ENCODE results near the gene OSBPL8. TPM values are rescaled to one million over a fixed set of nuclear protein-coding genes. Genes with fewer than 3 reads are reported as not detected.

The OSBPL8 gene
- total and polyA plus RNA-seq, 7 donors, result 7.6 to 64.3 (median 44.8) TPM

- Histone ChIP-seq H3K4me1 (peaks cover 0 to 3% (median 0%) of the 10 kb centered on the region in 4 donors), H3K36me3 (no peaks in the 10 kb centered on the region), H3K4me3 (no peak overlapping the region), H3K9me3 (no peaks in the 10 kb centered on the region), H3K27ac (no peak overlapping the region), H3K27me3 (no peaks in the 10 kb centered on the region)
- no peak for DNase-seq
- no peak for TF ChIP-seq CTCF (IDR thresholded peaks at IDR 0.05)
- TF ChIP-seq POLR2A (IDR thresholded peaks at IDR 0.05), result no peak
- no peak for TF ChIP-seq EP300 (IDR thresholded peaks at IDR 0.05)
- no peak for TF ChIP-seq POLR2AphosphoS5 (IDR thresholded peaks at IDR 0.05)
- intact Hi-C loops (cut with DNase I), result loop anchor here (10.0 kb wide), 1 partner anchor 827 kb away; the partner anchor contains the start of gene KRR1
- 89% methylated on average over 5 of the region's 5 CpGs for WGBS, 2 donors
Observed at GRCh38 chr12:76341436-76342030, 218.0 kb downstream of the OSBPL8 start.

- no peak for DNase-seq
- Histone ChIP-seq H3K4me1 (no peaks in the 10 kb centered on the region), H3K36me3 (no peaks in the 10 kb centered on the region), H3K9me3 (no peaks in the 10 kb centered on the region), H3K27ac (no peak overlapping the region), H3K27me3 (no peaks in the 10 kb centered on the region), H3K4me3 (no peak overlapping the region)
- TF ChIP-seq CTCF (IDR thresholded peaks at IDR 0.05) (no peak), POLR2AphosphoS5 (IDR thresholded peaks at IDR 0.05) (no peak), EP300 (IDR thresholded peaks at IDR 0.05) (no peak), POLR2A (IDR thresholded peaks at IDR 0.05) (no peak)
- WGBS, 2 donors, result 72 to 78% methylated on average over 9 of the region's 9 CpGs
- intact Hi-C loops (cut with DNase I), result loop anchor here (10.0 kb wide), 1 partner anchor 826 kb away; the partner anchor contains the start of gene KRR1
Observed at GRCh38 chr12:76340680-76341435, 218.7 kb downstream of the OSBPL8 start.

GRCh38 chr12:76337583-76337982 is 222.0 kb downstream of the OSBPL8 start:
- WGBS, 2 donors, result 92% methylated on average over 3 of the region's 3 CpGs
- H3K27ac ChIP-seq, result no peak overlapping the region
- H3K27me3 ChIP-seq, result no peaks in the 10 kb centered on the region
- no peaks in the 10 kb centered on the region for H3K36me3 ChIP-seq
- TF ChIP-seq POLR2A (IDR thresholded peaks at IDR 0.05) (no peak), CTCF (IDR thresholded peaks at IDR 0.05) (no peak), EP300 (IDR thresholded peaks at IDR 0.05) (no peak)
- no peak for DNase-seq
- H3K4me1 ChIP-seq, result no peaks in the 10 kb centered on the region
- no peak overlapping the region for H3K4me3 ChIP-seq
- intact Hi-C loops (cut with DNase I), result no loop called here
- H3K9me3 ChIP-seq, result no peaks in the 10 kb centered on the region

- TF ChIP-seq POLR2AphosphoS5 (IDR thresholded peaks at IDR 0.05) (no peak), EP300 (IDR thresholded peaks at IDR 0.05) (no peak), CTCF (IDR thresholded peaks at IDR 0.05) (no peak), POLR2A (IDR thresholded peaks at IDR 0.05) (no peak)
- no peaks in the 10 kb centered on the region for H3K4me1 ChIP-seq
- H3K4me3 ChIP-seq, result no peak overlapping the region
- WGBS, 2 donors, result 10 to 35% methylated on average over 1 of the region's 1 CpG
- DNase-seq, result no peak
- H3K36me3 ChIP-seq, result no peaks in the 10 kb centered on the region
- H3K27me3 ChIP-seq, result no peaks in the 10 kb centered on the region
- no peak overlapping the region for H3K27ac ChIP-seq
- intact Hi-C loops (cut with DNase I), result no loop called here
- H3K9me3 ChIP-seq, result no peaks in the 10 kb centered on the region
Observed at GRCh38 chr12:76332606-76333005, 227.0 kb downstream of the OSBPL8 start.

All from sigmoid colon (tissue), 7 donors.